Stimulated activated CD8-positive, alpha-beta memory T cell treated with anti-CD3 and anti-CD28 coated beads, Interleukin-4, amount 100 ng/mL, for 48 hours (primary cell): Measurements from ENCODE around the gene AP5Z1.

Experiments used
- DNase-seq: peaks from one replicate; pipeline ENCODE4 v3.0.0-alpha.2; 2020

Gene AP5Z1

DNA sequence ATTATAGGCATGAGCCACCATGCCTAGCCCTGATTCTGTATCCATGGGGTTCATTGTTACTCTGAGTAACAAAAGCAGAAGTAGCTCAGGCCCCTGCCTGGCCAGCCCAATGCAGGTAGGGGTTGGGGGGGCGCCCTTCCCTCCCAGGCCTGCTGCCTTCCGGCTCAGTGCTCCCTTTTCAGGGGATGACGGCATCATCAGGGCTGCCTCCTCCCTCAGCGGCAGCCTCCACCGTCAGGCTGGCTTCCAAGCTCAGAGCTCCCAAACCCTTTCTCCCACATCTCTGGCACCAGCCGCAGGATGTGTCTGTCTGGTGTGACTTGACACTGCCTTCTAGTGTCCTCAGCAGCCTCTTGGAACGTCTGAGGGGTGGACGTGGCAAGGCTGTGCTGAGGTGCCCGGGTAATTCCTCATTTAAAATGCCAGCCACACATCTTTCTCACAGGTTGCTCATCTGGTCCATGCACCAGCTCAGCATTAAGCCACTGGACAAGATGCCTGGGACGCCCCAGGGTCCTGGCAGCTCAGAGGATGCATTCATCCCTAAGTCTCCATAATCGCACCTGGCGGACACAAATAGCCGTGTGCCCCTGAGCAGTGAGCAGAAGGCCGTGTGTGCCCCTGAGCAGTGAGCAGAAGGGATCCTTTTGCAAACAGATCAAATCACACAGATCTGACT is 48.2 kb downstream of the AP5Z1 start:
- DNase-seq = no peak

DNA sequence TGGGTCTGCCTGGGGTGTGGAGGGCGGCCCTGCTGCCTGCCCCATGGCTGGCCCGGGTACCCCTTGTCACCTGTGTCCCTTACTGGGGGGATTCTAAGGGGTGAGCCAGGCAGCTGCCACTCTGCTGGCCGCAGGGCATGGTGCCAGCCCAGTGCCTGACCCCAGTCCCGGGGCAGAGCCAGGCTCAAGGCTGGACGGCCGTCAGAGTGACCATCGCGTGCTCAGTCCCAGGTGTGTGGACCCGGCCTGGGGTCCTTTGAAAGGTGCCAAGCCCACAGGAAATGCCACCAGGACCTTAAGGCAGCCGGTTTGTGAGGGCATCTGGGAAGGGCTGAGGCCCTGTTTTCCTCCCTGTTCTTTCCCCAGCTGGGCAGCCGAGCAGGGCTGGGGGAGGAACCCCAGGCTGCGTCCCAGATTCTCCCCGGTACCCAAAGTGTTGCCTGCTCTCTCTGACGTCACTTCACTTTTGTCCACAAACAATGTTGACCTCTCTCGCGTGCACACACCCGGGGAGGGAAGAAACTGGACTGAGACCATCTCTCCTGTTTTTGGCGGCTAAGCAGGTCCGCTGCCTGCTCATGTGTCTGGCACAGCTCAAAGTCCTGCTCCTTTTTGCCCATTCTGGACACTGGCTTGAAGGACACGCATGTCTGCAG is 48.8 kb downstream of the AP5Z1 start:
- DNase-seq = no peak

DNA sequence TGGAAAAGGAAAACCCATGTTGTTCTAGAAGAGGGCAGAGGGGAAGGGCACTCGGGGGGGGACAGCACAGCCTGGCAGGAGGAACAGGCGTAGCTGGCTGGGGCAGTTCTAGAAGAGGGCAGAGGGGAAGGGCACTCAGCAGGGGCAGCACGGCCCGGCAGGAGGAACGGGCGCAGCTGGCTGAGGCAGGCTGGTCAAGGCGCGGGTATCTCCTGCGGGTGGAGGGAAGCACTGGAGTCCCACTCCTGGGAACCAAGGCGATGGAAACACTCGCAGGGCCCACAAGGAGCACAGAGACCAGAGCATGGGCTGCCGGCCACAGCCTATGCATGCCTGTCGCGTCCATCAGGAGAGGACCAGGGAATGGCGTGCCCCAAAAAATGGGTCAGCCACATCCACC is 49.7 kb downstream of the AP5Z1 start:
- DNase-seq = no peak

DNA sequence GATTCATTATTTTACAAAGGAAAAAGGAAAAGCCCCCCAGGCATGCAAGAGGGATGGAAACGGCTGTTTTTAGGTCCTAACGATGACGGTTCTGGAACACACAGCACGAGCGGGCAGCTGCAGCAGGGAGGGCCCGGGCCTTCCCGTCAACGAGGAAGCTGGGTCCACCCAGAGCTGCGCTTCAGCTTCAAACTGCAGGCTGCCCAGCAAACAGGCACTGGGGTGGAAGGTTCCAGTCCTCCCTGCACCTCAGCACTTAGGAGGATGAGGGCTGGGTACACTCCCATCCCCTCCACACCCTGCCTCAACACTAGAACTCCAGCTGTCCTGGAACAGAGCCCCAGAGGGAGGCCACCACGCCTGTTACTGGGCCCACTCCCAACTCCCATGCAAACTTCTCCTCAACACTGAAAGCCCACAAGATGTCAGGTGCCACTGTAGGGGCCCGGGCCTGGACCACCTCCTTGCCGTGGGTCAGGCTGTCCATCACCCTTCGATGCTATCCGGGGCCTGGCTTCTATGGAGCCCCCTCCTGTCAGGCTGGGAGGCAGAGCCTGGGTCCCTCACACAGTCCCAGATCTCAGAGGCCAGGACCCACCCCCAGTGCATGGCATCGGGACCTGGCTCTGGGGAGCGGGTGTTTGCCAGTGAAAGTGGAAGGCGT is 53.4 kb downstream of the AP5Z1 start:
- DNase-seq = no peak

DNA sequence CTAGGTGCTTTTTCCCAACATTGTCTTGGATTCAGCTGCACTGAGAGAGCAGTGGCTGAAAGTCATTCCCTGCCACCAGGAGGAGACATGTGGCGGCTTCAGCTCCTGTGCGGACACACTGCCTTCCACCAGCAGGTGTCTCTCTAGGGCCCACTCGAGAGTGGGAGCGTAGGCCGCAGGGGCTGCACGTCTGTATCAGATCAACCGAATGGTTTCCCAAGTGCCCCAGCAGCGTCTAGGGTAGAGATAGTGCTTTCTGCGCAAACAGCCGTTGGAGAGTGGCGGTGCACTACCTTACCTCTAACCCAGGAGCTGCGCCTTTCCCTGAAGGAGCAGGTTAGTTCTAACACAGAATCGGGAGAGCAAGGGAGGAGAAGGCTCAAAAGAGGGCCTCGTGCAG is 54.8 kb downstream of the AP5Z1 start:
- DNase-seq = peak; percentile 71

DNA sequence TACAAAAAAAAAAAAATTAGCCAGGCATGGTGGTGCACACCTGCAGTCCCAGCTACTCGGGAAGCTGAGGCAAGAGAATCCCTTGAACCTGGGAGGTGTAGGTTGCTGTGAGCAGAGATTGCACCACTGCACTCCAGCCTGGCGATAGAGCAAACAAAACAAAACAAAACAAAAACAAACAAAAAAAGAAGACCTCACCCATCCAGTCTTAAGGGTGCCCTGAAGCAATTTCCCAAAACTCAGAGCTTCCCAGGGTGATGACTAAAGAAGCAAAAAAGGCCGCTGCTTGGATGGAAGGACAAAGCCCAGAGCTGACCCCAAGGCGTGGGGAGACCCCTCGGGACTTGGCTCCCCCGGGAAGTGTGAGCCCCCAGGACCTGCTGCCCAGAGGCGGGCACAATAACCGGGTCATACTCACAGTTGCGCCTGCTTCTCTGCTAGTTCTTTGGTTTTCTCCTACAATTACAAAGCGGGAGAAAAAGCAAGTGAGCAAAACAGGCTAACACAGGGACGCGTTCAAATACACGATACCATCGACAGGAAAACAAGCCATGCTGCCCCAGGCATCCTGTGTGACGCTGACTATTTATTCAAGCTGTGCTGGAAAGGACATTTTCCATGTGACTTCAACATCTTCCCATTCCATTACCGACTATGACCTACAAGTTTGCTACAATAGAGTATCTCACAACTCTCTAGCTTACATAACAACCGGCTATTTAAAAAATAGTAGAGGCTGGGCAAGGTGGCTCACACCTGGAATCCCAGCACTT is 56.5 kb downstream of the AP5Z1 start:
- DNase-seq = no peak

DNA sequence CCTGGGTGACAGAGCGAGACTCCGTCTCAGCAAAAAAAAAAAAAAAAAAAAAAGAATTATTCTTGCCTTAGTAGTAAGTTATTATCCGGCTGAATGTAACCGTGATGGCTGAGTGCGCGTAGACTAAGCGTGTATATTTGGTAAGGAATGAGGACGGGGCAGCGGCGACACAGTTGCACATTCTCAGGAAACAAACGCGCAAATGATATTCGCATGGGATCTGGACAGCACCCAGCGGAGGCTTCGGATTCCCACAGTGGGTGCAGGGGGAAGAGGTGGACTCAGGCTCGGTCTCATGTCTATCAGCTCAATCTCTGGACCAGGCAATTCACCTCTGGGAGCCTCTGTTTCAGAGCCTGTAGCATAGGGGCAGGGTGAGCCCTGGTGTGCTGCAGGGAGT is 57.3 kb downstream of the AP5Z1 start:
- DNase-seq = no peak

DNA sequence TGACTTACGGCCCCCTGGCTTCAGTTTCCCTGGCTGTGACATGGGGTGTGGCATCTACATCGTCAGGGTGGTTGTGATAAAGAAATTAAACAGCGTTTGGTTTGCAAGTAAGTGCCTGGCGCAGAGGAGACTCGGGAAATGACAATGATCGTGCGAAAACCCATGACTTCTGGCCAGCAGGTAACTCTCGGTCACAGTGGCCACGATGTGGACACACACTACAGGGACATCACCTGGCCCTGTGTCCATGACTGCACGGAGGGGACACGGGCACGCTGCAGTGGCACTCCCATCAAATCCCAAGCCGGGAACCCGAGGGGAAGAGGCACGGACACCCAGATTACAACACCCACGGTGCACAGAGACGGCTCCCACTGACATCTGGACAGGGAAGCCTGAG is 57.8 kb downstream of the AP5Z1 start:
- DNase-seq = no peak

- no peak for DNase-seq
These were observed 58.5 kb downstream of the AP5Z1 start for GRCh38 chr7:4833691-4834600.

- DNase-seq = no peak
These were observed 59.4 kb downstream of the AP5Z1 start for GRCh38 chr7:4834601-4835397.

DNA sequence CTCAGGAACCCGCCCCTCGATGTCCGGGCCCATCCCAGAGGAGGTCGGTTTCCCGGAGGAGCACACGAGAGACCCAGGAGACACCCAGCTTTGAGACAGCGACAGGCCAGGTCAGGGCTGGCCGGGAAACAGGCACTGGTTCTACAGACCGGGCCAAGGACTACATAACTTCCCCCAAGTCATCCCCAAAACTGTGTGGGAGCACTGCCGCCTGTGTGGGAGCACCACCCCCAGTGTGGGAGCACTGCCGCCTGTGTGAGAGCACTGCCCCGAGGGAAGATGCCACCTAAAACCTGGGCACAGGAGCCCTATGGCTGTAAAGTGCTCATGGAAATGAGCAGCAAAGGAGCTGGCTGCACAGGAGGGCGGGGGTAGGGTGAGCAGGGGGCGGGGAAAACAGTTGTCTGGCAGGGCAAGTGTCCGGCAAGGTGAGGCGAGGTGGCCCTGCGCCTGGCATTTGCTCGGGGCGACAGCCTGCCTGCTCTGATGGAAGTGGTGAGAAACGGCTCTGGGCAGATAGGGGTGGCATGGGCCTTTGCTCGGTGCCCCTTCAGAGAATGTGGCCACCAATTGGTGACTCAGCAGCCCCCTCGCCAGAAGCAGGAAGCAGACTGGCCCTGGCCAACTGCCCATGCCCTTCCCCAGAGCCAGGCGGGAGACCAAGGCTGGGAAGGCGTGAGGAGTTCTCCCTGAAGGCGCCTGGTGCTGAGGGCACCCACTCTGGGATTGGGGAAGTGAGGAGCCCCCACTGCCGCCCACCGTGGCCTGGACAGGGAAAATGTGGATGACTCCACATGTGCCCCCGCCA is 60.2 kb downstream of the AP5Z1 start:
- DNase-seq = no peak

DNA sequence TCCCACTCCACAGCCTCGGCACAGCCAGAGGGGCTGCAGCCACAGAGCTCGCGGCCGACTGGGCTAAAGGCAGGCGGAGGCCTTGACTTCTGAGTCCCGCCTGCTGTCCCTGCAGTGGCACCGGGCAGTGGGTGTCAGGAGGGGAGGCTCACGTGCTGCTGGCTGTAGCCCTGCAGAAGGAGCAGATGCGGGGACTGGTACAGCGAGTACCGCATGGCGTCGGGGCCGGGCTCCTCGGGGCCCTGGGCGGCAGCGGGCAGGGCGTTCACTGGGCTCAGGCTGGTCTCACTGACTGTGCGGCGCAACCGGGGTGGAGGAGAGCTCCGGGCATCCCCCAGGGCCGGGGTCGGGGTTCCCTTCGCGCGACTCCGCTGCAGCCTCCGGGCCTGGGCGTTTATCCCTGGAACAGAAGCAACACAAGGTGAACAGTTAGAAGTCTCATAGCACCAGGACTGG is 60.8 kb downstream of the AP5Z1 start:
- DNase-seq = no peak

GRCh38 chr7:4837041-4837802 is 61.8 kb downstream of the AP5Z1 start:
- DNase-seq = no peak

GRCh38 chr7:4837803-4838625 is 62.6 kb downstream of the AP5Z1 start:
- DNase-seq = no peak

DNA sequence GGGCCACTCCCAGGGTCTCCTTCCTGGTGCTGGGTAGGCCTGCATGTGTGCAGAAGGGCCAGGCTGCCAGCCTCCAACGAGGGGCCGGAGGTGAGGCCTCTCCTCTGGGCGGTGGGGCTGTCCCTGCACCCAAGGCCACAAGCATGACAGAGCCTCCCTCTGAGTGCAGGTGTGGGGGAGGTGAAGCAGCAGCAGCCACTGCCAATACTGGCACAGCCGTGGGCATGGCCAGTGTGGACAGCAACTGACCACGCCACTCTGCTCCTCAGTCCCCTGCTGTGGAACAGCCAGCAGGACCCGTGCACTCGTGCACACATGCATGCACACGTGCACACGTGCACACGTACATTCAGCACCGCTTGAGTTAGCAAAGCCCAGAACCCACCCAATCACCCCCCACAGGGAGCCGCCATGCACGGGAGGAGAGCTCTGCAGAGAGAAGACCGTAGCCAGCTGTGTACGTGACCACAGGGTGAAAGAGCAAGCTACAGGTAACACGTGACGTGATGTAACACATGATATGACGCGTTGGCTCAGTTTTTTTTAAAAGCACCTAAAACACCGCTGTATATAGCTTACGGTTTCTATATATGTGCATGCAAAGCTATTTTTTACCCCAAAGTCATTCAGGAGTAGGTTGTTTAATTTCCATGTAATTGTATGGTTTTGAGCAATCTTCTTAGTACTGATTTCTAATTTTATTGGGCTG is 63.4 kb downstream of the AP5Z1 start:
- DNase-seq = no peak

DNA sequence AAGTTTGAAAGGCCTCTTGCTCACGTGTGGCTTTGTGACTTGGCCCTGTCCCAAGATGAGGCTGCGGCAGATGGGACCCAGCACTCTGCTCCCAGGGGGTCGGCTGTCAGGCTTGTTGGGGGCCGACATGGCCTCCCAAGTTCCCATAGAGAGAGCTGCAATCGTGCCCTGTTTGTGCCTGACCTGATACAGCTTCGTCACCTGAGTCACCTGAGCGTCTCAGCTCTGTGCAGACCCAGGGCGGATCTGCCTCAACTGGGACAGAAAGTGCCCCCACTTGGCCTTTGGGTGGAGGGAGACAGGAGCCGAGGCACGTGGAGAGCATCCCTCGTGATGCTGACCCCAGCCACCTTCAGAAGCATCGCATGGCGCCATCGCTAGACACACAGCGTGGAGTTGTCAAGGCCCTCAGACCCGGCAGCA is 64.7 kb downstream of the AP5Z1 start:
- DNase-seq = no peak
